GM12878 (cell line): ENCODE measurements around the gene LRBA. TPM values are rescaled to one million over a fixed set of nuclear protein-coding genes. Genes with fewer than 3 reads are reported as not detected.

ENCODE experiments used
- ATAC-seq: fragments of 200-7000 bp; cut with Tn5 transposase; 3 replicates; pipeline ENCODE4 v1.9.1; 2020; ENCODE audit warnings: mild to moderate bottlenecking, moderate library complexity
- BruUV-seq: library from RNA; stranded (reverse); fragments of 400-500 nt; replicated peaks from 2 replicates; lab custom pipeline; 2021; lab: Mats Ljungman, UMichigan
- CTCF ChIA-PET: fragments of 300-600 bp; sonication (Branson Sonifier 250); formaldehyde crosslinking; extraction: SDS; loops from one replicate; lab custom pipeline; 2021; ENCODE audit warnings: inconsistent platforms; lab: Yijun Ruan, JAX
- POLR2A ChIA-PET: fragments of 350-600 bp; formaldehyde crosslinking; extraction: SDS; loops from one replicate; lab custom pipeline; 2021; ENCODE audit warnings: inconsistent platforms; lab: Charles Lee
- RAD21 ChIA-PET: fragments of 300-600 bp; sonication (Branson Sonifier 250); formaldehyde crosslinking; loops from one replicate; lab custom pipeline; 2023; ENCODE audit warnings: antibody characterized with exemption; ENCODE audit not compliant: unreplicated experiment; lab: Charles Lee
- SMC1A ChIA-PET: fragments of 300-600 bp; sonication (Branson Sonifier 250); formaldehyde crosslinking; loops from one replicate; lab custom pipeline; 2023; ENCODE audit not compliant: unreplicated experiment, uncharacterized antibody; lab: Charles Lee
- DNase-seq: peaks from one replicate; pipeline ENCODE4 v3.0.0-alpha.2; 2011; ENCODE audit warnings: low read depth, low spot score
- FAIRE-seq: peaks from 3 replicates; lab custom pipeline; 2011; peaks lifted over from hg19 to GRCh38; lab: Jason Lieb, UNC
- H2AFZ ChIP-seq: 2 replicates; pipeline ENCODE4 v1.6.0; 2011; ENCODE audit warnings: low read depth, low read length, control low read depth; ENCODE audit not compliant: control insufficient read depth
- H3K27ac ChIP-seq: 2 replicates; pipeline ENCODE4 v1.5.1; 2011; ENCODE audit warnings: control low read depth; ENCODE audit not compliant: control insufficient read depth, insufficient read depth
- H3K27me3 ChIP-seq, 2 experiments: replicated peaks in 1 of 2; 2 replicates each; pipeline versions ENCODE4 v1.6.0 to v1.6.1; 2011; ENCODE audit warnings: low read length in 1 of 2; ENCODE audit not compliant: control insufficient read depth in 2 of 2, insufficient read depth in 2 of 2
- H3K36me3 ChIP-seq, 2 experiments: 2 replicates each; pipeline ENCODE4 v1.5.1; 2011; ENCODE audit warnings: low read length in 1 of 2; ENCODE audit not compliant: control insufficient read depth in 2 of 2, insufficient read depth in 2 of 2
- H3K4me1 ChIP-seq: 2 replicates; pipeline ENCODE4 v1.6.1; 2011; ENCODE audit warnings: mild to moderate bottlenecking, low read length, moderate library complexity, mixed read lengths; ENCODE audit not compliant: control insufficient read depth, insufficient read depth
- H3K4me2 ChIP-seq: 2 replicates; pipeline ENCODE4 v1.6.0; 2011; ENCODE audit warnings: control low read depth; ENCODE audit not compliant: control insufficient read depth, insufficient read depth
- H3K4me3 ChIP-seq: fragments of 200-600 bp; sonication (generic); 2 replicates; pipeline ENCODE4 v1.5.1; 2016
- H3K79me2 ChIP-seq: 2 replicates; pipeline ENCODE4 v1.6.0; 2011; ENCODE audit warnings: low read length; ENCODE audit not compliant: control insufficient read depth, insufficient read depth
- H3K9ac ChIP-seq: 2 replicates; pipeline ENCODE4 v1.8.0; 2011; ENCODE audit warnings: low read length, control low read depth, mixed read lengths; ENCODE audit not compliant: control insufficient read depth, insufficient read depth
- H3K9me3 ChIP-seq: replicated peaks from 3 replicates; pipeline ENCODE4 v1.5.1; 2011; ENCODE audit warnings: mild to moderate bottlenecking, low read length; ENCODE audit not compliant: control insufficient read depth, insufficient read depth
- H4K20me1 ChIP-seq: 2 replicates; pipeline ENCODE4 v1.6.0; 2011; ENCODE audit not compliant: control insufficient read depth, insufficient read depth
- CBX3 ChIP-seq: fragments of 200-600 bp; sonication (generic); IDR thresholded peaks from 2 replicates; pipeline ENCODE4 v1.6.1; 2016; ENCODE audit warnings: low read depth, borderline replicate concordance
- CBX5 ChIP-seq: sonication (generic); IDR thresholded peaks from 2 replicates; pipeline ENCODE4 v1.6.1; 2016; ENCODE audit warnings: low read depth, moderate library complexity, mild to moderate bottlenecking, inconsistent platforms
- CEBPB ChIP-seq, 2 experiments: fragments of 150-350 bp in 1 of 2; IDR thresholded peaks; 2 replicates each; pipeline ENCODE4 v1.6.1; 2012 to 2014; ENCODE audit warnings: low read depth in 2 of 2, low read length in 2 of 2, borderline replicate concordance in 1 of 2, inconsistent platforms in 1 of 2
- IKZF1 ChIP-seq: fragments of 450-650 bp; conservative IDR thresholded peaks from 2 replicates; pipeline ENCODE4 v1.6.1; 2017; ENCODE audit warnings: antibody characterized with exemption, mild to moderate bottlenecking
- MTA2 ChIP-seq: fragments of 450-650 bp; IDR thresholded peaks from 2 replicates; pipeline ENCODE4 v1.6.1; 2016; ENCODE audit warnings: low read depth, mild to moderate bottlenecking, moderate library complexity
- NFYA ChIP-seq: IDR thresholded peaks from 2 replicates; pipeline ENCODE4 v1.6.1; 2011; ENCODE audit warnings: low read depth, mild to moderate bottlenecking, low read length, improper control_type of control experiment, borderline replicate concordance
- SRF ChIP-seq, 2 experiments: IDR thresholded peaks; 2 replicates each; pipeline ENCODE4 v1.6.1; 2011; ENCODE audit warnings: low read depth in 2 of 2, low read length in 2 of 2, mild to moderate bottlenecking in 1 of 2, moderate library complexity in 1 of 2
- TCF12 ChIP-seq: IDR thresholded peaks from 2 replicates; pipeline ENCODE4 v1.6.1; 2011; ENCODE audit warnings: low read depth, mild to moderate bottlenecking, low read length
- ZNF24 ChIP-seq: fragments of 450-650 bp; IDR thresholded peaks from 2 replicates; pipeline ENCODE4 v1.6.1; 2017; ENCODE audit warnings: antibody characterized with exemption, mild to moderate bottlenecking
- WGBS: methylation state at CpG from one replicate; pipeline ENCODE4 v1.1.6; 2016; ENCODE audit warnings: low lambda C conversion rate; ENCODE audit not compliant: insufficient replicate concordance, insufficient coverage; ENCODE audit errors: missing lambda C conversion rate; 5-methylcytosine and 5-hydroxymethylcytosine counted together
- in situ Hi-C: fragments of 300-500 bp; cut with MboI; formaldehyde crosslinking; loops from 9 replicates; pipeline ENCODE4 v1.14.3; 2018; ENCODE audit warnings: mixed read lengths
- intact Hi-C: fragments of 100-400 bp; cut with micrococcal nuclease; formaldehyde crosslinking; loops from one replicate; pipeline ENCODE4 v1.14.2; 2022; ENCODE audit not compliant: unreplicated experiment
- polyA plus RNA-seq, 11 experiments: library from polyadenylated mRNA; depleted of rRNA in 4 of 11; unstranded in 6 of 11; stranded (reverse) in 5 of 11; fragments of >200 nt; fragmentation: Nextera tagmentation in 4 of 11; fragmentation: Illumina TruSeq in 1 of 11; extraction: Ambion mirVana in 4 of 11; extraction: Trizol in 1 of 11; gene quantifications; 1 replicate in 1 of 11; 2 replicates in 10 of 11; pipeline versions ENCODE4 v1.2.1 to v1.2.3, GENCODE V29; 2011 to 2016; ENCODE audit warnings: inconsistent platforms in 2 of 11, missing spikeins in 2 of 11, low read depth in 1 of 11
- total RNA-seq, 4 experiments: library from RNA; depleted of rRNA in 3 of 4; stranded (reverse); fragments of >200 nt in 3 of 4; fragmentation: Illumina TruSeq in 1 of 4; extraction: Trizol in 1 of 4; gene quantifications; 2 replicates each; pipeline versions ENCODE4 v1.2.1 to v1.2.3, GENCODE V29; 2013 to 2021
- TF ChIP-seq, protein P1 (sequence below): fragments of 450-650 bp; IDR thresholded peaks from 2 replicates; pipeline ENCODE4 v1.6.1; 2017; ENCODE audit warnings: mild to moderate bottlenecking, low read depth, inconsistent platforms; ENCODE audit not compliant: poor library complexity, severe bottlenecking
- TF ChIP-seq, protein P2 (sequence below): fragments of 450-650 bp; IDR thresholded peaks from 2 replicates; pipeline ENCODE4 v1.6.1; 2017; ENCODE audit warnings: low read depth, mild to moderate bottlenecking, moderate library complexity

LRBA gene
- total and polyA plus RNA-seq, 10 of the 15 experiments (the other 5 are each of a cell fraction or from before 2014, with no cell fraction given), result 20.3 to 93.4 (median 55.0) TPM

DNA sequence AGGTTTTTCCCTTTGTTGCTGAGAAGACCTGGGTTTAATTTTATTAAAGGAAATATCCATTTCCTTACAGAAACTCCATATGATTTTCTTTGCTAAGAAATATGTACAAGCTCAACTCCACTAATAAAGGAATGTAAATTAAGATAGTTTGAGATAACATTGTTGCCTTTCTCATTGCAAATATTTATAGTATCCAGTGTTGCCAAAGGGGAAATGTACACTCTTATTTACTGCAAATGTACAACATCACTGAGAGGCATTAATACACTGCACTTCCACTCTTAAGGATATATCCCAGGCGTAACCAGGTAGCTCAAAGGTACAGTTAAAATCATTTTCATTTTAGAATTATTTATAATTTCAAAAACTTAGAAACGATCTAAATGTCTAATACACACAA, 7.5 kb upstream of the LRBA start:
- RAD21 ChIA-PET, result no interaction called here
- no peaks in the 10 kb centered on the region for H3K4me1 ChIP-seq
- no peak overlapping the region for H3K4me2 ChIP-seq
- BruUV-seq, result no TSS peak
- H3K4me3 ChIP-seq, result no peak overlapping the region
- intact Hi-C loops, result no loop called here
- in situ Hi-C loops, result no loop called here
- no peaks in the 10 kb centered on the region for H3K27me3 ChIP-seq
- no peak overlapping the region for H3K27ac ChIP-seq
- ATAC-seq (no peak), DNase-seq (no peak), FAIRE-seq (no peak)
- H3K79me2 ChIP-seq, result no peaks in the 10 kb centered on the region
- no peak overlapping the region for H2AFZ ChIP-seq
- POLR2A ChIA-PET, result no interaction called here
- TF ChIP-seq, protein P1, sequence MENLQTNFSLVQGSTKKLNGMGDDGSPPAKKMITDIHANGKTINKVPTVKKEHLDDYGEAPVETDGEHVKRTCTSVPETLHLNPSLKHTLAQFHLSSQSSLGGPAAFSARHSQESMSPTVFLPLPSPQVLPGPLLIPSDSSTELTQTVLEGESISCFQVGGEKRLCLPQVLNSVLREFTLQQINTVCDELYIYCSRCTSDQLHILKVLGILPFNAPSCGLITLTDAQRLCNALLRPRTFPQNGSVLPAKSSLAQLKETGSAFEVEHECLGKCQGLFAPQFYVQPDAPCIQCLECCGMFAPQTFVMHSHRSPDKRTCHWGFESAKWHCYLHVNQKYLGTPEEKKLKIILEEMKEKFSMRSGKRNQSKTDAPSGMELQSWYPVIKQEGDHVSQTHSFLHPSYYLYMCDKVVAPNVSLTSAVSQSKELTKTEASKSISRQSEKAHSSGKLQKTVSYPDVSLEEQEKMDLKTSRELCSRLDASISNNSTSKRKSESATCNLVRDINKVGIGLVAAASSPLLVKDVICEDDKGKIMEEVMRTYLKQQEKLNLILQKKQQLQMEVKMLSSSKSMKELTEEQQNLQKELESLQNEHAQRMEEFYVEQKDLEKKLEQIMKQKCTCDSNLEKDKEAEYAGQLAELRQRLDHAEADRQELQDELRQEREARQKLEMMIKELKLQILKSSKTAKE, result no peak
- TF ChIP-seq TCF12, result no peak
- TF ChIP-seq CBX3, result no peak
- TF ChIP-seq SRF (IDR thresholded peaks at IDR 0.05; ENCODE audit: low read depth in 2 of 2, low read length in 2 of 2), result no peak
- no peak for TF ChIP-seq IKZF1
- no peak for TF ChIP-seq CEBPB (IDR thresholded peaks at IDR 0.05; ENCODE audit: borderline replicate concordance in 1 of 2, low read depth in 2 of 2, low read length in 2 of 2)
- no peak for TF ChIP-seq NFYA
- no peak for TF ChIP-seq CBX5
- TF ChIP-seq MTA2, result no peak
- TF ChIP-seq, protein P2, sequence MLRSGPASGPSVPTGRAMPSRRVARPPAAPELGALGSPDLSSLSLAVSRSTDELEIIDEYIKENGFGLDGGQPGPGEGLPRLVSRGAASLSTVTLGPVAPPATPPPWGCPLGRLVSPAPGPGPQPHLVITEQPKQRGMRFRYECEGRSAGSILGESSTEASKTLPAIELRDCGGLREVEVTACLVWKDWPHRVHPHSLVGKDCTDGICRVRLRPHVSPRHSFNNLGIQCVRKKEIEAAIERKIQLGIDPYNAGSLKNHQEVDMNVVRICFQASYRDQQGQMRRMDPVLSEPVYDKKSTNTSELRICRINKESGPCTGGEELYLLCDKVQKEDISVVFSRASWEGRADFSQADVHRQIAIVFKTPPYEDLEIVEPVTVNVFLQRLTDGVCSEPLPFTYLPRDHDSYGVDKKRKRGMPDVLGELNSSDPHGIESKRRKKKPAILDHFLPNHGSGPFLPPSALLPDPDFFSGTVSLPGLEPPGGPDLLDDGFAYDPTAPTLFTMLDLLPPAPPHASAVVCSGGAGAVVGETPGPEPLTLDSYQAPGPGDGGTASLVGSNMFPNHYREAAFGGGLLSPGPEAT, result no peak
- TF ChIP-seq ZNF24, result no peak
- 50% methylated on average over 2 of the region's 2 CpGs for WGBS
- no peaks in the 10 kb centered on the region for H4K20me1 ChIP-seq
- H3K9ac ChIP-seq, result no peak overlapping the region
- H3K36me3 ChIP-seq, result no peaks in the 10 kb centered on the region
- SMC1A ChIA-PET, result interaction anchor here (0.7 to 1.2 kb wide), 2 partner anchors 10 to 156 kb away, joined by 3 read pairs; no protein-coding TSS in a partner anchor
- CTCF ChIA-PET, result interaction anchor here (0.6 to 1.1 kb wide), 2 partner anchors 13 to 156 kb away, joined by 3 read pairs; no protein-coding TSS in a partner anchor
- H3K9me3 ChIP-seq, result no peaks in the 10 kb centered on the region
